Activated T-cell treated with anti-CD3 and anti-CD28 coated beads, Interleukin-2, amount 50 U/mL, for 1 hour (primary cell): Measurements from ENCODE around the gene TMEM164.
A peak's percentile ranks its signal among the peaks of the same experiment; 100 is the strongest.
"Not testable (repeated sequence)": the region's sequence is repeated elsewhere in the genome, so short reads cannot be mapped to it uniquely, and the experiment has no call there.

Experiments
- DNase-seq: peaks from one replicate; pipeline ENCODE4 v3.0.0-alpha.2; 2020

TMEM164 gene

GRCh38 chrX:110002300-110003166 lies at the start of gene TMEM164:
Gene TMEM164 (plus strand): TSS chrX:110003114. CDS start chrX:110003775, 661 bp downstream.
- DNase-seq = peak; percentile 80

GRCh38 chrX:109954333-109954732 lies 48.6 kb upstream of the TMEM164 start:
- DNase-seq = no peak

GRCh38 chrX:109954955-109955354 lies 48.0 kb upstream of the TMEM164 start:
- DNase-seq = no peak

- DNase-seq = no peak
These were observed 44.6 kb upstream of the TMEM164 start for GRCh38 chrX:109958266-109958665.

DNA sequence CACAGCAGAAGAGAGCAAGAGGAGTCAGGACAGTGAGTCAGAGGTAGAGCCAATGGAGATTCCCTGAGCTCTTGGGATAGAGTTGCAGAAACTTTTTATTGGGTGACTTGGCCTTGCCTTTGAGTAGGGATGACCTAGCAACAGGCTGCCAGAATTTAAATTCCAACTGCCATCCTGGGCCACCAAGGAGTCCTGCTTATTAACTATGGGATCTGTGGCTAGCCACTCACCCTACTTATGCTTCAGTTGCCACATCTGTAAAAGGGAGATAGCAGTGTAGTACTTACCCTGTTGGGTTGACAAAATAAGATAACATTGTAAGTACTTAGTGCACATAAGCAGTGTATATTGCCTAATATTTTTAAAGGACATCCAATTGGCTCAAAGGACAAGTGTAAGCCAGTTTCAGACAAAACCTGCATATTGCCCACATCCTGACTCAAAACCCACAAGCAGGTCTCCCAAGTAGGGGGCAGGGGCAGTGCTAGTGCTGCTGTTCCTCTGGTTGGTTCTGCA lies 43.5 kb upstream of the TMEM164 start:
- DNase-seq = no peak

DNA sequence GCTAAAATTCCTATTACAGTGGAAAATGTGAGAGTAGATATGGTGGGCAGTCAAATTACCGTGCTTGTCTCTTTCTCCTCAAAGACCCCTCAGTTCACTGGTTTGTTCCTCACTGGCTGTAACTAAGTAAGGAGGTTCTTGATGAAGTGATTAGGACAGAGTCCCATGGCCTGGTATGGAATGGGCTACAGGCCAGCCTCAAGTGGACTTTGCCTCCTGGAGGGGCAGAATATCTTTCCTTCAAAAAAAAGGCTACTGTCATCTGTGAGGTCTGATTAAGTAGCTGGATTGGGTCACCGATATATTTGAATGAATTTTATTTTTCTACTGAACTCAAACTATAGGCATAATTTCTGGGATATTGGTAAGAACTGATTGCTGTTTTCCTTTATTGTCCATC lies 38.5 kb upstream of the TMEM164 start:
- DNase-seq = no peak

- no peak for DNase-seq
These were observed 36.7 kb upstream of the TMEM164 start for GRCh38 chrX:109966246-109966645.

GRCh38 chrX:109967156-109967555 lies 35.8 kb upstream of the TMEM164 start:
- no peak for DNase-seq

- not testable (repeated sequence) for DNase-seq
These were observed 32.1 kb upstream of the TMEM164 start for GRCh38 chrX:109970841-109971240.

DNA sequence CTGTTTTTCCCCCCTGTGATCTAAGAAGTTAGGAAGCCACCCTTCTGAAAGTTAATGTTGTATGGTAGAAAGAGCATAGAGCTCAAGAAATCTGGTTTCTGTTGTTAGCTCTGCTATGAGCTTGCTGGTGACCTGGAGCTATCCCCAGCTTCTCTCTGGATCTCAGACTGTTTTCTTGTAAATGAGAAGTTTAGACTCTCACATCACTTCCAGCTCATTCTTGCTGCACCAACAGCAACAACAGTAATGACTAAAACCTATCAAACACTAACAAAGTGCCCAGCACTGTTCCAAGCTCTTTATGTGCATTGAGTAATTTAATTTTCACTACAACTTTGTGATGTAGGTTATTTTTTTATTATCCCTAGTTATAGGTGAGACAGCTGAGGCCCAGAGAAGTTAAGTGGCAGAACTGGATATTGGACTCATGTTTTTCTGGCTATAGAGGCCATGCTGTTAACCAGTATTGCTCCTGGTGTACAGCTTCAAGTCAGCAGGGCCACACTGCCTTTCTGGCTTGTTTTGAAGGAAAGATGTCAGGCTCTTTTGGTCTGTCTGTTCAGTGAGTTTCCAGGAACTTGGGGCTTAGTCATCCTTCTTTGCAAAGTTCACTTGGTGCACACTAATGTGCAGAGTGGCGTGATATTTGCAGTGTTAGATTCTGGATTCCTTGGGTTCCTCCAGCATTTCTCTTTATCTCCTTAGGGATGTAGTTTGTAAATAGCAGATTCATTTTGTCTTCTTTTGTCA lies 27.8 kb upstream of the TMEM164 start:
- DNase-seq = no peak

DNA sequence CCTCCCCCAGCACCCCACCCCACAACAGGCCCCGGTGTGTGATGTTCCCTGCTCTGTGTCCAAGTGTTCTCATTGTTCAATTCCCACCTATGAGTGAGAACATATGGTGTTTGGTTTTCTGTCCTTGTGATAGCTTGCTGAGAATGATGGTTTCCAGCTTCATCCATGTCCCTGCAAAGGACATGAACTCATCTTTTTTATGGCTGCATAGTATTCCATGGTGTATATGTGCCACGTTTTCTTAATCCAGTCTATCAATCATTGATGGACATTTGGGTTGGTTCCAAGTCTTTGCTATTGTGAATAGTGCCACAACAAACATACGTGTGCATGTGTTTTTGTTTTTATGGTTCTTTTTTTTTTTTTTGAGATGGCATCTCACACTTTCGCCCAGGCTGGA lies 17.7 kb upstream of the TMEM164 start:
- not testable (repeated sequence) for DNase-seq

DNA sequence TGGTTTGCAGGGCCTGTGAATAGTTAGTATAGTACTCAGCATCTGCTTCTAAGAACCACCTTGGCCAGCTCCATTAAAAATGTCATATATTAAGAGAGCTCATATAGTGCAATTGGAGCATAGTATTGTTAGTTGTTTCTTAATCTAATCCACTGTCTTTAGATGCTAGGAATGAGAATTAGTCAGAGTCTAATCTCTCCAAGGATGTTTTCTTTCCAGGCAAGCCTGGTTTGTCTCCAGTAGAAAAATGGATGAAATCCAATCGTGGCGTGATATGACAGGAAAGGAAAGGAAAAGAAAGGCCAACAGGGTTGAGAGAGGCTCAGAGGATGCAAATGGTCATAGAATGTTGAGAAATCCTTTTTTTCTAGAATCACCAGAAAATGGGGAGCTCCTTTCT lies 15.0 kb upstream of the TMEM164 start:
- DNase-seq = no peak

GRCh38 chrX:109990582-109991276 lies 12.2 kb upstream of the TMEM164 start:
- no peak for DNase-seq

DNA sequence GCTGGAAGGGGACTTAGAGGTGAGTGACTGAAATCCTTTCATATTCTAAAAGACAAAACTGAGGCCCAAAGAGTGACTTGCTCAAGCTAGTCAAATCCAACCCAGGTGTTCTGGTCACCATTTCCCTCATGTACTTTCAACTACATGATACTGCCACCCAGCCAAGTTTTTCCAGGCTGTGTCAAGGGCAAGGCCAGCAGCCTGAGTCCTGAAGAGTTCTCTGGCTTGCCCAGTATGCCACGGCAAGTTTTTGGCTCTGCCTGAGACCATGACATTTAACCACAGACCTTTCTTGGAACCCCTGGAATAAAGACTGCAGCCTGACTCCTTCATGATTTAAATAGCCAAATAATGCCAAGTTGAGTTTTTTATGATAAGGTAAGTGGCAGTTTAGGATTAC lies 10.7 kb upstream of the TMEM164 start:
- DNase-seq = no peak

DNA sequence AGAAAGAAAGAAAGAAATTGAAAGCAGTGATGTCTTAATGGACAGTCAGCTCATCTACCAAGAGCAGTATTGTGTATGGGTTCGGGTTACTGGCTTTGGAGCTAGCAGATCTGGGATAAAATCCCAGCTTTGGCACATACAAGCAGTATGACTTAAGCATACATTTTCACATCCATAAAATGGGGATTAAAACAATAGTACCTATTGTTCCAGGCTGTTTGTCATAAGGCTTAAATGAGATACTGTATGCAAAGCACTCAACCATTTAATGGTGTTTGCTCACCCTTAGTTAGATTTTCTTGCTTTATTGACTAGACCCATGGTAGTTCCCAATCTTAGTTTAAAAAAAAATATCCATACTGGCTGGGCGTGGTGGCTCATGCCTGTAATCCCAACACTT lies 7.8 kb upstream of the TMEM164 start:
- no peak for DNase-seq

GRCh38 chrX:109997786-109998452 lies 5.0 kb upstream of the TMEM164 start:
- DNase-seq = no peak

- no peak for DNase-seq
These were observed 2.9 kb upstream of the TMEM164 start for GRCh38 chrX:110000000-110000399.

DNA sequence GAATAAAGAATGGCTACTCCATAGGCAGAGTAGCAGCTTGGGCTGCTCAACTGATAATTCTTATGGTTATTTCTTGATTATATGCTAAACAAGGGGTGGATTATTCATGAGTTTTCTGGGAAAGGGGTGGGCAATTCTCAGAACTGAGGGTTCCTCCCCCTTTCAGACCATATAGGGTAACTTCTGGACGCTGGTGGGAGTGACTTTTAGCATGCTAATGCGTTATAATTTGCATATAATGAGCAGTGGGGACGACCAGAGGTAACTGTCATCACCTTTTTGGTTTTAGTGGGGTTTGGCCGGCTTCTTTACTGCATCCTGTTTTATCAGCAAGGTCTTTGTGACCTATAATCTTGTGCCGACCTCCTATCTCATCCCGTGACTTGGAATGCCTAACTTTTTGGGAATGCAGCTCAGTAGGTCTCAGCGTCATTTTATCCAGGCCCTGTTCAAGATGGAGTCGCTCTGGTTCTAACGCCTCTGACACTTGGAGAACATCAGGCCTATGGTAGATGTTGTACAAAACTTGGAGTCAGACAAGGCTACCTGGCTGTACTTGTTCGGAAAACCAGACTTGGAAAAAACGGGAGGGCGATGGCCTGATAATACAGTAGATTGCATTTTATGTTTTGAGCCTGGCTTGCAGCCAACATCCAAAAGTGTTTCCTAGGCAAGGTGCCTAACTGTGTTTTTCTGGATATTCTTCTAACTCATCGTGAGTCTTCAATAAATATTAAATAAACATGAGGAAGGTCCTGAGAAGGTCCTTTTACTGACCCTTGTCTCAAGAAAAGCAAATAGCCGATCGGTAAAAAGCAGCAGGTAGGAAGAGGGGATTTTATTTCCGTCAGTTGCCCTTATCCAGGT lies 1.8 kb upstream of the TMEM164 start:
- DNase-seq = no peak

- no peak for DNase-seq
These were observed 1.1 kb upstream of the TMEM164 start for GRCh38 chrX:110001740-110002299.

DNA sequence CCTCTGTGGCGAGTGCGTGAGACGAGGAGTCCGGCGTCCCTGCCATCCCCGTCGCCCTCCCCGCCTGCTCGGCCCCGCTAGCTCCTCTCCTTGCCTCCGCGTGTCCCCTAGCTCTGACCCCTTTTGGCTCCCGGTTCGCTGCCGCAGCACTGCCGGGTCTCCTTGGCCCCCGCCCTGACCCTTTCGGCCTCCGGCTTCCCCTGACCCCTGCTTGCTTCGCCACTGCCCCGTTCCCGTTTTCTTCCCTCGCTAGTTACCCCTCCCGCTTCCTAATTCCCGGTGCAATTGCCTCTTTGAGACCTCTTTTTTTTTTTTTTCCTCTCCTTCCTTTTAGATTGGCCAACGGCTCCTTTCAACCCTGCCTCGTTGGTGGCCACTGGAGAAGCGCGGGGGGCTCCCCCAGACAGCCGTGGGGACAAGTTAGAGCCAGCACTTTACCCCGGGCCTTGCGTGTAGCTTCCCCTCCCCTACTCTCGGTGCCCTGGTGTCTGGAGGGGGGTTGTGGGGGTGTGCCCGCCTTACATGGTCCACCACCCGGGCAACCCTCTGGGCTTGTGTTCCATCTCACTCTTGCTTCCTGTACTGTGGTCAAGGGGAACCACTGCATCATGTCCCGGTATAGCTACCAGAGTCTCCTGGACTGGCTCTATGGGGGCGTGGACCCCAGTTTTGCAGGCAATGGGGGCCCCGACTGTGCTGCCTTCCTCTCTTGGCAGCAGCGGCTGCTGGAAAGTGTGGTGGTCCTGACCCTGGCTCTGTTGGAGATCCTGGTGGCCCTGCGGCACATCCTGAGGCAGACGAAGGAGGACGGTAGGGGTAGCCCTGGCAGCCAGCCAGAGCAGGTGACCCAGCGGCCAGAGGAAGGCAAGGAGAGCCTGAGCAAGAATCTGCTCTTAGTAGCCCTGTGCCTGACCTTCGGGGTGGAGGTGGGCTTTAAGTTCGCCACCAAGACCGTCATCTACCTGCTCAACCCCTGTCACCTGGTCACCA lies 548 bp downstream of the TMEM164 start:
- DNase-seq = peak; percentile 18
